IMR-90 (cell line): ENCODE measurements around the gene MEF2C. TPM values are rescaled to one million over a fixed set of nuclear protein-coding genes. Genes with fewer than 3 reads are reported as not detected.
"Not testable (repeated sequence)": the region's sequence is repeated elsewhere in the genome, so short reads cannot be mapped to it uniquely, and the experiment has no call there.

Source experiments
- ATAC-seq: fragments of 200-7000 bp; cut with Tn5 transposase; 2 replicates; pipeline ENCODE4 v1.9.1; 2020; ENCODE audit warnings: low read depth, mild to moderate bottlenecking, moderate library complexity
- BruUV-seq: library from RNA; stranded (reverse); fragments of 400-500 nt; replicated peaks from 2 replicates; lab custom pipeline; 2021; lab: Mats Ljungman, UMichigan
- CTCF ChIA-PET: fragments of 300-600 bp; formaldehyde crosslinking; extraction: SDS; loops from one replicate; lab custom pipeline; 2021; ENCODE audit warnings: antibody characterized with exemption; lab: Yijun Ruan, JAX
- POLR2A ChIA-PET: fragments of 300-600 bp; sonication (Branson Sonifier 250); formaldehyde crosslinking; loops from one replicate; lab custom pipeline; 2022; ENCODE audit warnings: antibody characterized with exemption; ENCODE audit not compliant: unreplicated experiment; lab: Charles Lee
- DNase-seq: peaks from one replicate; pipeline ENCODE4 v3.0.0; 2013
- H2AFZ ChIP-seq: replicated peaks from 2 replicates; pipeline ENCODE3; 2013; ENCODE audit warnings: low read length, mild to moderate bottlenecking; ENCODE audit not compliant: poor library complexity
- H2AK5ac ChIP-seq: 2 replicates; pipeline ENCODE4 v1.6.1; 2013; ENCODE audit warnings: low read depth, low read length, inconsistent platforms
- H2AK9ac ChIP-seq: replicated peaks from 2 replicates; pipeline ENCODE3; 2013; ENCODE audit warnings: mild to moderate bottlenecking, low read depth, low read length, moderate library complexity; ENCODE audit not compliant: poor library complexity
- H2BK120ac ChIP-seq: 2 replicates; pipeline ENCODE4 v1.6.1; 2013; ENCODE audit warnings: low read depth, low read length, inconsistent platforms
- H2BK15ac ChIP-seq: 3 replicates; pipeline ENCODE4 v1.6.1; 2013; ENCODE audit warnings: low read depth, low read length, inconsistent platforms
- H2BK20ac ChIP-seq: 2 replicates; pipeline ENCODE4 v1.6.1; 2013; ENCODE audit warnings: low read depth, mild to moderate bottlenecking, inconsistent platforms, low read length, moderate library complexity
- H2BK5ac ChIP-seq: 2 replicates; pipeline ENCODE4 v1.6.1; 2013; ENCODE audit warnings: mild to moderate bottlenecking, low read depth, low read length, inconsistent platforms; ENCODE audit not compliant: poor library complexity, severe bottlenecking
- H3K14ac ChIP-seq: replicated peaks from 2 replicates; pipeline ENCODE4 v1.6.1; 2013; ENCODE audit warnings: low read depth, low read length, inconsistent platforms
- H3K18ac ChIP-seq: 2 replicates; pipeline ENCODE4 v1.6.1; 2013; ENCODE audit warnings: low read depth, low read length, control low read depth
- H3K23ac ChIP-seq: 2 replicates; pipeline ENCODE4 v1.6.1; 2013; ENCODE audit warnings: low read depth, low read length, inconsistent platforms
- H3K27ac ChIP-seq: 2 replicates; pipeline ENCODE4 v1.5.1; 2013; ENCODE audit warnings: mild to moderate bottlenecking, control low read depth, low read length; ENCODE audit not compliant: insufficient read depth
- H3K27me3 ChIP-seq: 2 replicates; pipeline ENCODE4 v1.6.1; 2013; ENCODE audit warnings: low read length; ENCODE audit not compliant: control insufficient read depth, insufficient read depth
- H3K36me3 ChIP-seq: 2 replicates; pipeline ENCODE4 v1.6.1; 2013; ENCODE audit warnings: low read length, mixed read lengths; ENCODE audit not compliant: control insufficient read depth, insufficient read depth
- H3K4ac ChIP-seq: 2 replicates; pipeline ENCODE4 v1.6.1; 2013; ENCODE audit warnings: low read depth, low read length, inconsistent platforms
- H3K4me1 ChIP-seq: 2 replicates; pipeline ENCODE4 v1.6.1; 2013; ENCODE audit warnings: low read length, mixed read lengths; ENCODE audit not compliant: control insufficient read depth, insufficient read depth
- H3K4me2 ChIP-seq: 2 replicates; pipeline ENCODE4 v1.6.1; 2013; ENCODE audit warnings: low read depth, mild to moderate bottlenecking, control low read depth, low read length, moderate library complexity
- H3K4me3 ChIP-seq: 2 replicates; pipeline ENCODE4 v1.5.1; 2013; ENCODE audit warnings: low read depth, mild to moderate bottlenecking, control low read depth, low read length, moderate library complexity; ENCODE audit not compliant: insufficient read depth
- H3K56ac ChIP-seq: 2 replicates; pipeline ENCODE4 v1.6.1; 2013; ENCODE audit warnings: low read length, inconsistent platforms; ENCODE audit not compliant: insufficient read depth; ENCODE audit errors: extremely low read depth
- H3K79me1 ChIP-seq, 2 experiments: 2 replicates each; pipeline ENCODE4 v1.6.1; 2013; ENCODE audit warnings: low read length in 2 of 2, inconsistent platforms in 1 of 2, low read depth in 1 of 2
- H3K9ac ChIP-seq: 2 replicates; pipeline ENCODE4 v1.6.1; 2013; ENCODE audit warnings: low read depth, low read length, control low read depth
- H3K9me1 ChIP-seq: 2 replicates; pipeline ENCODE4 v1.6.1; 2013; ENCODE audit warnings: low read length, inconsistent platforms; ENCODE audit not compliant: insufficient read depth
- H3K9me3 ChIP-seq: 2 replicates; pipeline ENCODE4 v1.6.1; 2013; ENCODE audit warnings: low read length; ENCODE audit not compliant: control insufficient read depth, insufficient read depth
- H4K20me1 ChIP-seq: 2 replicates; pipeline ENCODE4 v1.6.1; 2013; ENCODE audit warnings: low read length, inconsistent platforms; ENCODE audit not compliant: insufficient read depth
- H4K5ac ChIP-seq: 2 replicates; pipeline ENCODE4 v1.6.1; 2013; ENCODE audit warnings: mild to moderate bottlenecking, low read depth, low read length, control low read depth
- H4K8ac ChIP-seq, 2 experiments: 2 replicates each; pipeline ENCODE4 v1.6.1; 2013; ENCODE audit warnings: low read depth in 2 of 2, low read length in 2 of 2, control low read depth in 1 of 2, inconsistent platforms in 1 of 2
- H4K91ac ChIP-seq: 2 replicates; pipeline ENCODE4 v1.6.1; 2013; ENCODE audit warnings: low read depth, low read length, inconsistent platforms; ENCODE audit not compliant: insufficient read depth
- WGBS, 2 experiments: methylation state at CpG; one replicate each; pipeline versions ENCODE4 v1.1.5 to v1.1.7; 2013; ENCODE audit warnings: missing lambda C conversion rate in 2 of 2; ENCODE audit not compliant: insufficient read length in 1 of 2; ENCODE audit errors: extremely low coverage in 2 of 2; 5-methylcytosine and 5-hydroxymethylcytosine counted together
- dilution Hi-C: fragments of 300-500 bp; cut with HindIII; formaldehyde crosslinking; loops from one replicate; pipeline ENCODE4 v1.14.3; 2018; ENCODE audit warnings: low sequenced_read_pairs; ENCODE audit not compliant: unreplicated experiment
- in situ Hi-C: fragments of 300-500 bp; cut with MboI; formaldehyde crosslinking; loops from 3 replicates; pipeline ENCODE4 v1.14.3; 2019; ENCODE audit warnings: low sequenced_read_pairs, inconsistent platforms, mixed read lengths
- intact Hi-C: fragments of 100-400 bp; cut with micrococcal nuclease; formaldehyde crosslinking; loops from 2 replicates; pipeline ENCODE4 v1.10.0; 2022
- polyA plus RNA-seq, 3 experiments: library from polyadenylated mRNA; depleted of rRNA; stranded (reverse); fragments of >200 nt; gene quantifications; 2 replicates each; pipeline ENCODE4 v1.2.3, GENCODE V29; 2012; ENCODE audit warnings: low replicate concordance in 1 of 3
- total RNA-seq: library from RNA; depleted of rRNA; stranded (reverse); fragments of >200 nt; gene quantifications from 2 replicates; pipeline ENCODE4 v1.2.3, GENCODE V29; 2012

MEF2C gene
- total and polyA plus RNA-seq, 2 of the 4 experiments (the other 2 are of a cell fraction): 1.5 to 6.8 TPM

GRCh38 chr5:88903966-88904365 lies 21.0 kb upstream of the MEF2C start:
- H4K20me1 ChIP-seq, H2BK5ac ChIP-seq, H3K18ac ChIP-seq, H3K27me3 ChIP-seq, H3K27ac ChIP-seq, H4K8ac ChIP-seq, H3K9me1 ChIP-seq, H2BK15ac ChIP-seq, H4K91ac ChIP-seq, H3K9ac ChIP-seq, H2AK5ac ChIP-seq, H2BK120ac ChIP-seq, H3K9me3 ChIP-seq, CTCF ChIA-PET, H3K4me2 ChIP-seq, BruUV-seq, H3K4me3 ChIP-seq, intact Hi-C loops, POLR2A ChIA-PET, H3K4me1 ChIP-seq, H3K14ac ChIP-seq, H3K56ac ChIP-seq, H2BK20ac ChIP-seq, in situ Hi-C loops, H2AFZ ChIP-seq, H3K79me1 ChIP-seq, H3K36me3 ChIP-seq, H3K4ac ChIP-seq, ATAC-seq, H3K23ac ChIP-seq, H2AK9ac ChIP-seq, dilution Hi-C loops, H4K5ac ChIP-seq, DNase-seq: not testable (repeated sequence)
- no CpG with 5 or more reads among the region's 8 CpGs for WGBS, 2 experiments

- H3K14ac ChIP-seq, H2BK5ac ChIP-seq, H2AK5ac ChIP-seq, H3K18ac ChIP-seq, POLR2A ChIA-PET, H3K23ac ChIP-seq, H3K4me2 ChIP-seq, H3K4me1 ChIP-seq, H2AFZ ChIP-seq, H2BK120ac ChIP-seq, H4K8ac ChIP-seq, H3K36me3 ChIP-seq, H3K4ac ChIP-seq, intact Hi-C loops, in situ Hi-C loops, H3K56ac ChIP-seq, ATAC-seq, dilution Hi-C loops, H4K20me1 ChIP-seq, H3K9ac ChIP-seq, CTCF ChIA-PET, H2BK20ac ChIP-seq, H2BK15ac ChIP-seq, H3K4me3 ChIP-seq, H3K27me3 ChIP-seq, H2AK9ac ChIP-seq, BruUV-seq, H4K91ac ChIP-seq, H3K27ac ChIP-seq, DNase-seq, H3K79me1 ChIP-seq, H3K9me3 ChIP-seq, H3K9me1 ChIP-seq, H4K5ac ChIP-seq: not testable (repeated sequence)
These were observed 18.1 kb upstream of the MEF2C start for GRCh38 chr5:88901077-88901476.
